ENCODE data around the gene ZNF831. TPM values are rescaled to one million over a fixed set of nuclear protein-coding genes. Genes with fewer than 3 reads are reported as not detected.

Gene ZNF831
- polyA plus RNA-seq, 1 of the 3 experiments (the other 2 are of a cell fraction) = not detected

DNA sequence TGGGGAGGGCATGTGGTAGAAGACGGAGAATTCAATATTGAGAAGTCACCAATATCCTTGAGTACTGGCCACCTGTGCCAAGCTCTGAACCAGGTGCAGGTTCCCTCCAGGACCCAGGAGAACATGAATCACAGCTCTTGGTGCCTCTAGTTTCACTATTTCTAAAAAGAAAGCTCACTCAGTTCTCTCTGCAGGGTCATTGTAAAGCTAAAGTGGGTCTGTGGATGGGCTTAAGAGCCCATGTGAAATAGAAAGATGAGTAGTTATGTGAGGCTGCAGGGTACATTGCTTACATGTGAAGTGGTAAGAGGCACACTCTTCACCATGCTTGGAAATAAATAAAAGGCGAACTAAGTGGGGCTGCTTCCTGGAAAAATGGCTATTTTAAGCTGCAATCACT lies 43.6 kb downstream of the ZNF831 start:
- ChIA-PET CTCF (interaction anchor here (0.9 to 4.4 kb wide), 9 partner anchors 15 to 339 kb away, joined by 3 to 24 read pairs (median 3); no protein-coding TSS in a partner anchor), POLR2A (no interaction called here)
- DNase-seq = no peak
- H3K36me3 ChIP-seq (replicated peaks in 1 of 2; ENCODE audit: control insufficient read depth in 1 of 2, insufficient read depth in 2 of 2, low read length in 1 of 2) = no peaks in the 10 kb centered on the region
- no peak overlapping the region for H3K27ac ChIP-seq (ENCODE audit: low read depth in 2 of 2, low read length in 1 of 2)
- H3K9ac ChIP-seq = no peak overlapping the region
- no peak overlapping the region for H3K4me2 ChIP-seq
- no peaks in the 10 kb centered on the region for H3F3A ChIP-seq (replicated peaks; ENCODE audit: insufficient read depth)
- no peaks in the 10 kb centered on the region for H4K20me1 ChIP-seq (ENCODE audit: insufficient read depth)
- H3K4me1 ChIP-seq (ENCODE audit: control insufficient read depth in 1 of 2, insufficient read depth in 2 of 2, low read depth in 1 of 2, low read length in 1 of 2) = peaks cover 0 to 4% of the 10 kb centered on the region in 2 experiments; a peak in 1 of 4 replicates
- peaks cover 4% of the 10 kb centered on the region; the same call in 1 of the 2 replicates for H3K27me3 ChIP-seq (ENCODE audit: insufficient read depth)
- WGBS (ENCODE audit: low lambda C conversion rate) = 45% methylated on average over 2 of the region's 2 CpGs
- no peaks in the 10 kb centered on the region for H3K9me3 ChIP-seq
- TF ChIP-seq RCOR1 (IDR thresholded peaks at IDR 0.05; ENCODE audit: low read length) = no peak
- TF ChIP-seq MXI1 (IDR thresholded peaks at IDR 0.05; ENCODE audit: low read depth, low read length) = no peak
- TF ChIP-seq RAD21 (IDR thresholded peaks at IDR 0.05; ENCODE audit: low read length) = no peak
- TF ChIP-seq YY1 (IDR thresholded peaks at IDR 0.05; ENCODE audit: low read depth) = no peak
- TF ChIP-seq, protein P1, sequence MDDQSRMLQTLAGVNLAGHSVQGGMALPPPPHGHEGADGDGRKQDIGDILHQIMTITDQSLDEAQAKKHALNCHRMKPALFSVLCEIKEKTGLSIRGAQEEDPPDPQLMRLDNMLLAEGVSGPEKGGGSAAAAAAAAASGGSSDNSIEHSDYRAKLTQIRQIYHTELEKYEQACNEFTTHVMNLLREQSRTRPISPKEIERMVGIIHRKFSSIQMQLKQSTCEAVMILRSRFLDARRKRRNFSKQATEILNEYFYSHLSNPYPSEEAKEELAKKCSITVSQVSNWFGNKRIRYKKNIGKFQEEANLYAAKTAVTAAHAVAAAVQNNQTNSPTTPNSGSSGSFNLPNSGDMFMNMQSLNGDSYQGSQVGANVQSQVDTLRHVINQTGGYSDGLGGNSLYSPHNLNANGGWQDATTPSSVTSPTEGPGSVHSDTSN (IDR thresholded peaks at IDR 0.05) = no peak
- TF ChIP-seq FOXM1 (IDR thresholded peaks at IDR 0.05; ENCODE audit: low read depth) = no peak
- TF ChIP-seq TAF1 (IDR thresholded peaks at IDR 0.05; ENCODE audit: borderline replicate concordance, low read depth, low read length) = no peak
- TF ChIP-seq TEAD4 (IDR thresholded peaks at IDR 0.05; ENCODE audit: borderline replicate concordance, insufficient read depth) = no peak
- TF ChIP-seq TCF12 (IDR thresholded peaks at IDR 0.05) = no peak
- TF ChIP-seq, protein P2, sequence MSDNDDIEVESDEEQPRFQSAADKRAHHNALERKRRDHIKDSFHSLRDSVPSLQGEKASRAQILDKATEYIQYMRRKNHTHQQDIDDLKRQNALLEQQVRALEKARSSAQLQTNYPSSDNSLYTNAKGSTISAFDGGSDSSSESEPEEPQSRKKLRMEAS (IDR thresholded peaks at IDR 0.05; ENCODE audit: low read depth) = no peak
- TF ChIP-seq, protein P3, sequence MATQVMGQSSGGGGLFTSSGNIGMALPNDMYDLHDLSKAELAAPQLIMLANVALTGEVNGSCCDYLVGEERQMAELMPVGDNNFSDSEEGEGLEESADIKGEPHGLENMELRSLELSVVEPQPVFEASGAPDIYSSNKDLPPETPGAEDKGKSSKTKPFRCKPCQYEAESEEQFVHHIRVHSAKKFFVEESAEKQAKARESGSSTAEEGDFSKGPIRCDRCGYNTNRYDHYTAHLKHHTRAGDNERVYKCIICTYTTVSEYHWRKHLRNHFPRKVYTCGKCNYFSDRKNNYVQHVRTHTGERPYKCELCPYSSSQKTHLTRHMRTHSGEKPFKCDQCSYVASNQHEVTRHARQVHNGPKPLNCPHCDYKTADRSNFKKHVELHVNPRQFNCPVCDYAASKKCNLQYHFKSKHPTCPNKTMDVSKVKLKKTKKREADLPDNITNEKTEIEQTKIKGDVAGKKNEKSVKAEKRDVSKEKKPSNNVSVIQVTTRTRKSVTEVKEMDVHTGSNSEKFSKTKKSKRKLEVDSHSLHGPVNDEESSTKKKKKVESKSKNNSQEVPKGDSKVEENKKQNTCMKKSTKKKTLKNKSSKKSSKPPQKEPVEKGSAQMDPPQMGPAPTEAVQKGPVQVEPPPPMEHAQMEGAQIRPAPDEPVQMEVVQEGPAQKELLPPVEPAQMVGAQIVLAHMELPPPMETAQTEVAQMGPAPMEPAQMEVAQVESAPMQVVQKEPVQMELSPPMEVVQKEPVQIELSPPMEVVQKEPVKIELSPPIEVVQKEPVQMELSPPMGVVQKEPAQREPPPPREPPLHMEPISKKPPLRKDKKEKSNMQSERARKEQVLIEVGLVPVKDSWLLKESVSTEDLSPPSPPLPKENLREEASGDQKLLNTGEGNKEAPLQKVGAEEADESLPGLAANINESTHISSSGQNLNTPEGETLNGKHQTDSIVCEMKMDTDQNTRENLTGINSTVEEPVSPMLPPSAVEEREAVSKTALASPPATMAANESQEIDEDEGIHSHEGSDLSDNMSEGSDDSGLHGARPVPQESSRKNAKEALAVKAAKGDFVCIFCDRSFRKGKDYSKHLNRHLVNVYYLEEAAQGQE (IDR thresholded peaks at IDR 0.05; ENCODE audit: low read depth, low read length) = no peak
- TF ChIP-seq, protein P4, sequence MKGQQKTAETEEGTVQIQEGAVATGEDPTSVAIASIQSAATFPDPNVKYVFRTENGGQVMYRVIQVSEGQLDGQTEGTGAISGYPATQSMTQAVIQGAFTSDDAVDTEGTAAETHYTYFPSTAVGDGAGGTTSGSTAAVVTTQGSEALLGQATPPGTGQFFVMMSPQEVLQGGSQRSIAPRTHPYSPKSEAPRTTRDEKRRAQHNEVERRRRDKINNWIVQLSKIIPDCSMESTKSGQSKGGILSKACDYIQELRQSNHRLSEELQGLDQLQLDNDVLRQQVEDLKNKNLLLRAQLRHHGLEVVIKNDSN (IDR thresholded peaks at IDR 0.05; ENCODE audit: borderline replicate concordance, low read depth) = no peak
- TF ChIP-seq, protein P5, sequence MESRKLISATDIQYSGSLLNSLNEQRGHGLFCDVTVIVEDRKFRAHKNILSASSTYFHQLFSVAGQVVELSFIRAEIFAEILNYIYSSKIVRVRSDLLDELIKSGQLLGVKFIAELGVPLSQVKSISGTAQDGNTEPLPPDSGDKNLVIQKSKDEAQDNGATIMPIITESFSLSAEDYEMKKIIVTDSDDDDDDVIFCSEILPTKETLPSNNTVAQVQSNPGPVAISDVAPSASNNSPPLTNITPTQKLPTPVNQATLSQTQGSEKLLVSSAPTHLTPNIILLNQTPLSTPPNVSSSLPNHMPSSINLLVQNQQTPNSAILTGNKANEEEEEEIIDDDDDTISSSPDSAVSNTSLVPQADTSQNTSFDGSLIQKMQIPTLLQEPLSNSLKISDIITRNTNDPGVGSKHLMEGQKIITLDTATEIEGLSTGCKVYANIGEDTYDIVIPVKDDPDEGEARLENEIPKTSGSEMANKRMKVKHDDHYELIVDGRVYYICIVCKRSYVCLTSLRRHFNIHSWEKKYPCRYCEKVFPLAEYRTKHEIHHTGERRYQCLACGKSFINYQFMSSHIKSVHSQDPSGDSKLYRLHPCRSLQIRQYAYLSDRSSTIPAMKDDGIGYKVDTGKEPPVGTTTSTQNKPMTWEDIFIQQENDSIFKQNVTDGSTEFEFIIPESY (IDR thresholded peaks at IDR 0.05; ENCODE audit: borderline replicate concordance, low read depth) = no peak
- TF ChIP-seq, protein P6, sequence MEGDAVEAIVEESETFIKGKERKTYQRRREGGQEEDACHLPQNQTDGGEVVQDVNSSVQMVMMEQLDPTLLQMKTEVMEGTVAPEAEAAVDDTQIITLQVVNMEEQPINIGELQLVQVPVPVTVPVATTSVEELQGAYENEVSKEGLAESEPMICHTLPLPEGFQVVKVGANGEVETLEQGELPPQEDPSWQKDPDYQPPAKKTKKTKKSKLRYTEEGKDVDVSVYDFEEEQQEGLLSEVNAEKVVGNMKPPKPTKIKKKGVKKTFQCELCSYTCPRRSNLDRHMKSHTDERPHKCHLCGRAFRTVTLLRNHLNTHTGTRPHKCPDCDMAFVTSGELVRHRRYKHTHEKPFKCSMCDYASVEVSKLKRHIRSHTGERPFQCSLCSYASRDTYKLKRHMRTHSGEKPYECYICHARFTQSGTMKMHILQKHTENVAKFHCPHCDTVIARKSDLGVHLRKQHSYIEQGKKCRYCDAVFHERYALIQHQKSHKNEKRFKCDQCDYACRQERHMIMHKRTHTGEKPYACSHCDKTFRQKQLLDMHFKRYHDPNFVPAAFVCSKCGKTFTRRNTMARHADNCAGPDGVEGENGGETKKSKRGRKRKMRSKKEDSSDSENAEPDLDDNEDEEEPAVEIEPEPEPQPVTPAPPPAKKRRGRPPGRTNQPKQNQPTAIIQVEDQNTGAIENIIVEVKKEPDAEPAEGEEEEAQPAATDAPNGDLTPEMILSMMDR (IDR thresholded peaks at IDR 0.05) = no peak
- no peak for TF ChIP-seq NFIC (IDR thresholded peaks at IDR 0.05; ENCODE audit: borderline replicate concordance)
- TF ChIP-seq EP300 (IDR thresholded peaks at IDR 0.05; ENCODE audit: borderline replicate concordance in 1 of 2, low read depth in 1 of 2, low read length in 1 of 2) = no peak
- no peak for TF ChIP-seq RFX5 (IDR thresholded peaks at IDR 0.05; ENCODE audit: low read length)
- no peak overlapping the region for H2AFZ ChIP-seq (ENCODE audit: low read depth)
- no peak overlapping the region for H3K4me3 ChIP-seq (ENCODE audit: low read depth in 2 of 2, low read length in 1 of 2)
- no peaks in the 10 kb centered on the region for H3K79me2 ChIP-seq (ENCODE audit: insufficient read depth)
- H3K9me2 ChIP-seq = no peaks in the 10 kb centered on the region
